ENCODE measurements around the gene CHMP4A. TPM values are rescaled to one million over a fixed set of nuclear protein-coding genes. Genes with fewer than 3 reads are reported as not detected.

The CHMP4A gene
- total and polyA plus RNA-seq, 9 of the 15 experiments (the other 6 are each of a cell fraction or from before 2014, with no cell fraction given): 28.8 to 104 (median 52.7) TPM

DNA sequence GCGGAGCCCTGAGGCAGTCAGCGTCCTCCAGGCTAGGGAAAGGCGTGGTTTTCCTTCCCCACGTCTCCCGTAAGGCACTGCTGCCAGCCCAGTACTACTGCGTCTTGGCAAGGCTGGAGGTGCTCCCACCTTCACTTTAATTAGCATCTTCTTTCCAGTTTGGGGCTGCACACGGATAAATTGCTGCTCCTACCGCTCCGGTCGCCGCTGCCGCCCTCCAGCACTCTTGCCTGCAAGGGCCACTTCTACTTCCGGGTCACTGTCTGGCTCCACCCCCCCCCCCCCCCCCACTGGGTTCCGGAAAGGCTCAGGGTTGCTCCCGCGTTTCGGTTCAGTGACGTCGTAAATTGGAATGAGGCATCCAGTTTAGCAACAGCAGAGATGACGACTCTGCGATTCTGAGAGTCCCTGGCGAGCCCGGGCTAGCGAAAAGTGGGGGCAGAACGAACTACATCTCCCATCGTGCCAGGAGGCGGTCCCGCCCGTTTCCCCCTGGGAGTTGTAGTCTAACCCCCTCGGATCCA is 18.9 kb upstream of the CHMP4A start, which contains the start of gene NEDD8 (continued):
- TF ChIP-seq, protein P1, sequence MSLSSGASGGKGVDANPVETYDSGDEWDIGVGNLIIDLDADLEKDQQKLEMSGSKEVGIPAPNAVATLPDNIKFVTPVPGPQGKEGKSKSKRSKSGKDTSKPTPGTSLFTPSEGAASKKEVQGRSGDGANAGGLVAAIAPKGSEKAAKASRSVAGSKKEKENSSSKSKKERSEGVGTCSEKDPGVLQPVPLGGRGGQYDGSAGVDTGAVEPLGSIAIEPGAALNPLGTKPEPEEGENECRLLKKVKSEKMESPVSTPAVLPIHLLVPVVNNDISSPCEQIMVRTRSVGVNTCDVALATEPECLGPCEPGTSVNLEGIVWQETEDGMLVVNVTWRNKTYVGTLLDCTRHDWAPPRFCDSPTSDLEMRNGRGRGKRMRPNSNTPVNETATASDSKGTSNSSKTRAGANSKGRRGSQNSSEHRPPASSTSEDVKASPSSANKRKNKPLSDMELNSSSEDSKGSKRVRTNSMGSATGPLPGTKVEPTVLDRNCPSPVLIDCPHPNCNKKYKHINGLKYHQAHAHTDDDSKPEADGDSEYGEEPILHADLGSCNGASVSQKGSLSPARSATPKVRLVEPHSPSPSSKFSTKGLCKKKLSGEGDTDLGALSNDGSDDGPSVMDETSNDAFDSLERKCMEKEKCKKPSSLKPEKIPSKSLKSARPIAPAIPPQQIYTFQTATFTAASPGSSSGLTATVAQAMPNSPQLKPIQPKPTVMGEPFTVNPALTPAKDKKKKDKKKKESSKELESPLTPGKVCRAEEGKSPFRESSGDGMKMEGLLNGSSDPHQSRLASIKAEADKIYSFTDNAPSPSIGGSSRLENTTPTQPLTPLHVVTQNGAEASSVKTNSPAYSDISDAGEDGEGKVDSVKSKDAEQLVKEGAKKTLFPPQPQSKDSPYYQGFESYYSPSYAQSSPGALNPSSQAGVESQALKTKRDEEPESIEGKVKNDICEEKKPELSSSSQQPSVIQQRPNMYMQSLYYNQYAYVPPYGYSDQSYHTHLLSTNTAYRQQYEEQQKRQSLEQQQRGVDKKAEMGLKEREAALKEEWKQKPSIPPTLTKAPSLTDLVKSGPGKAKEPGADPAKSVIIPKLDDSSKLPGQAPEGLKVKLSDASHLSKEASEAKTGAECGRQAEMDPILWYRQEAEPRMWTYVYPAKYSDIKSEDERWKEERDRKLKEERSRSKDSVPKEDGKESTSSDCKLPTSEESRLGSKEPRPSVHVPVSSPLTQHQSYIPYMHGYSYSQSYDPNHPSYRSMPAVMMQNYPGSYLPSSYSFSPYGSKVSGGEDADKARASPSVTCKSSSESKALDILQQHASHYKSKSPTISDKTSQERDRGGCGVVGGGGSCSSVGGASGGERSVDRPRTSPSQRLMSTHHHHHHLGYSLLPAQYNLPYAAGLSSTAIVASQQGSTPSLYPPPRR (CRISPR knock-in tag; IDR thresholded peaks at IDR 0.05; ENCODE audit: borderline replicate concordance): no peak
- no peak for TF ChIP-seq POLR2AphosphoS5 (IDR thresholded peaks at IDR 0.05; ENCODE audit: control insufficient read depth, insufficient read depth, low read depth, low read length)
- TF ChIP-seq, protein P2, sequence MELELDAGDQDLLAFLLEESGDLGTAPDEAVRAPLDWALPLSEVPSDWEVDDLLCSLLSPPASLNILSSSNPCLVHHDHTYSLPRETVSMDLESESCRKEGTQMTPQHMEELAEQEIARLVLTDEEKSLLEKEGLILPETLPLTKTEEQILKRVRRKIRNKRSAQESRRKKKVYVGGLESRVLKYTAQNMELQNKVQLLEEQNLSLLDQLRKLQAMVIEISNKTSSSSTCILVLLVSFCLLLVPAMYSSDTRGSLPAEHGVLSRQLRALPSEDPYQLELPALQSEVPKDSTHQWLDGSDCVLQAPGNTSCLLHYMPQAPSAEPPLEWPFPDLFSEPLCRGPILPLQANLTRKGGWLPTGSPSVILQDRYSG (tag; conservative IDR thresholded peaks at IDR 0.05; ENCODE audit: low read depth): no peak
- TF ChIP-seq CBFA2T3 (IDR thresholded peaks at IDR 0.05): no peak
- TF ChIP-seq HDAC8 (tag; IDR thresholded peaks at IDR 0.05): no peak
- TF ChIP-seq SREBF1 (IDR thresholded peaks at IDR 0.05; ENCODE audit: borderline replicate concordance, low read depth, low read length): no peak
- TF ChIP-seq HMG20B (CRISPR knock-in tag; IDR thresholded peaks at IDR 0.05): no peak
- TF ChIP-seq, protein P3, sequence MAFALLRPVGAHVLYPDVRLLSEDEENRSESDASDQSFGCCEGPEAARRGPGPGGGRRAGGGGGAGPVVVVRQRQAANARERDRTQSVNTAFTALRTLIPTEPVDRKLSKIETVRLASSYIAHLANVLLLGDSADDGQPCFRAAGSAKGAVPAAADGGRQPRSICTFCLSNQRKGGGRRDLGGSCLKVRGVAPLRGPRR (CRISPR knock-in tag; IDR thresholded peaks at IDR 0.05): no peak
- peak; percentile 61 for TF ChIP-seq PHF20 (IDR thresholded peaks at IDR 0.05; ENCODE audit: partially characterized antibody)
- no peak for TF ChIP-seq ZFP36 (IDR thresholded peaks at IDR 0.05; ENCODE audit: low read depth, low read length, partially characterized antibody)
- TF ChIP-seq BCL6 (CRISPR knock-in tag; IDR thresholded peaks at IDR 0.05): no peak
- TF ChIP-seq ZNF347 (CRISPR knock-in tag; IDR thresholded peaks at IDR 0.05; ENCODE audit: low read depth): no peak
- TF ChIP-seq NELFE (IDR thresholded peaks at IDR 0.05; ENCODE audit: insufficient read depth, insufficient read length): no peak
- no peak for TF ChIP-seq TAF9B (IDR thresholded peaks at IDR 0.05; ENCODE audit: partially characterized antibody)
- TF ChIP-seq ATF1 (CRISPR knock-in tag; IDR thresholded peaks at IDR 0.05): no peak
- TF ChIP-seq ATF1 (tag; IDR thresholded peaks at IDR 0.05): peak; percentile 74
- no peak for TF ChIP-seq ZNF717 (CRISPR knock-in tag; IDR thresholded peaks at IDR 0.05)
- TF ChIP-seq ZNF445 (CRISPR knock-in tag; IDR thresholded peaks at IDR 0.05; ENCODE audit: low read depth): no peak
- no peak for TF ChIP-seq MCM3 (IDR thresholded peaks at IDR 0.05)
- no peak for TF ChIP-seq RBM39 (optimal IDR thresholded peaks at IDR 0.05; ENCODE audit: low read depth, low read length)
- peak; percentile 94 for TF ChIP-seq GABPB1 (CRISPR knock-in tag; IDR thresholded peaks at IDR 0.05)
- no peak for TF ChIP-seq YY1 (IDR thresholded peaks at IDR 0.05; ENCODE audit: borderline replicate concordance in 1 of 3, control insufficient read depth in 1 of 3, extremely low read depth in 1 of 3, insufficient read depth in 3 of 3, insufficient read length in 1 of 3, insufficient replicate concordance in 2 of 3, low read depth in 1 of 3, low read length in 2 of 3)
- TF ChIP-seq SAP30 (IDR thresholded peaks at IDR 0.05; ENCODE audit: borderline replicate concordance, insufficient read depth, low read depth, low read length, poor library complexity, severe bottlenecking): peak; percentile 49

All from K562 (cell line).